HCT116 (cell line): ENCODE measurements around the gene LRRFIP2. TPM values are rescaled to one million over a fixed set of nuclear protein-coding genes. Genes with fewer than 3 reads are reported as not detected.

Source experiments
- ATAC-seq: fragments of 200-7000 bp; cut with Tn5 transposase; 2 replicates; pipeline ENCODE4 v1.9.1; 2020; ENCODE audit warnings: mild to moderate bottlenecking, moderate library complexity
- BruUV-seq: library from RNA; stranded (reverse); fragments of 400-500 nt; replicated peaks from 2 replicates; lab custom pipeline; 2021; lab: Mats Ljungman, UMichigan
- CTCF ChIA-PET: fragments of 300-600 bp; sonication (Branson Sonifier 250); formaldehyde crosslinking; loops from one replicate; lab custom pipeline; 2021; ENCODE audit warnings: antibody characterized with exemption; lab: Charles Lee
- POLR2A ChIA-PET: fragments of 300-600, 350-600 bp; sonication (Branson Sonifier 250); formaldehyde crosslinking; loops from one replicate; lab custom pipeline; 2021; ENCODE audit warnings: antibody characterized with exemption; lab: Charles Lee
- RAD21 ChIA-PET, 2 experiments: fragments of 300-600 bp; sonication (Branson Sonifier 250); formaldehyde crosslinking; loops; one replicate each; lab custom pipeline; 2023; ENCODE audit warnings: low total read pairs in 2 of 2; ENCODE audit not compliant: uncharacterized antibody in 2 of 2, unreplicated experiment in 2 of 2, low non-redundant PET in 1 of 2; lab: Charles Lee
- DNase-seq: peaks from one replicate; pipeline ENCODE4 v3.0.0-alpha.2; 2010; ENCODE audit warnings: low read depth, low spot score
- H2AFZ ChIP-seq: fragments of 200-600 bp; shearing (Covaris generic), sonication (generic); 2 replicates; pipeline ENCODE4 v1.6.1; 2017; ENCODE audit warnings: low read depth, mixed run types, mixed read lengths, antibody characterized with exemption, low read length; ENCODE audit not compliant: poor library complexity, severe bottlenecking
- H3K27ac ChIP-seq: 2 replicates; pipeline ENCODE4 v1.5.1; 2012; ENCODE audit warnings: low read depth, low read length
- H3K27me3 ChIP-seq: fragments of 200-600 bp; sonication (generic); 2 replicates; pipeline ENCODE4 v1.6.1; 2016; ENCODE audit warnings: mixed run types, low read length, mixed read lengths; ENCODE audit not compliant: insufficient read depth
- H3K36me3 ChIP-seq, 2 experiments: fragments of 200-500 bp in 1 of 2; fragments of 200-600 bp in 1 of 2; sonication (Bioruptor generic) in 1 of 2; sonication (generic) in 1 of 2; 2 replicates each; pipeline versions ENCODE4 v1.5.1 to v1.6.1; 2014 to 2016; ENCODE audit warnings: low read length in 2 of 2, inconsistent platforms in 1 of 2, mixed read lengths in 1 of 2, mixed run types in 1 of 2; ENCODE audit not compliant: insufficient read depth in 2 of 2, control insufficient read depth in 1 of 2
- H3K4me1 ChIP-seq, 2 experiments: fragments of 200-600 bp in 1 of 2; sonication (generic) in 1 of 2; 2 replicates each; pipeline versions ENCODE4 v1.5.1 to v1.6.1; 2012 to 2017; ENCODE audit warnings: low read length in 2 of 2, inconsistent platforms in 1 of 2, mild to moderate bottlenecking in 1 of 2, mixed read lengths in 1 of 2, mixed run types in 1 of 2, moderate library complexity in 1 of 2; ENCODE audit not compliant: insufficient read depth in 2 of 2, control insufficient read depth in 1 of 2
- H3K4me2 ChIP-seq: fragments of 200-600 bp; sonication (generic); 2 replicates; pipeline ENCODE4 v1.6.1; 2017; ENCODE audit warnings: mixed run types, low read length, mixed read lengths
- H3K4me3 ChIP-seq, 2 experiments: fragments of 200-600 bp in 1 of 2; sonication (generic) in 1 of 2; replicated peaks in 1 of 2; 2 replicates each; pipeline ENCODE4 v1.5.1; 2011 to 2016; ENCODE audit warnings: low read length in 2 of 2, control low read depth in 1 of 2, low read depth in 1 of 2, mild to moderate bottlenecking in 1 of 2, mixed read lengths in 1 of 2, mixed run types in 1 of 2
- H3K79me2 ChIP-seq: fragments of 200-600 bp; sonication (generic); 2 replicates; pipeline ENCODE4 v1.6.1; 2017; ENCODE audit warnings: mild to moderate bottlenecking, mixed run types, low read length, moderate library complexity, mixed read lengths; ENCODE audit not compliant: insufficient read depth
- H3K9ac ChIP-seq: fragments of 200-600 bp; sonication (generic); 2 replicates; pipeline ENCODE4 v1.6.1; 2016; ENCODE audit warnings: low read length, mixed read lengths
- H3K9me2 ChIP-seq: fragments of 200-600 bp; sonication (generic), shearing (Covaris generic); 2 replicates; pipeline ENCODE4 v1.6.1; 2017; ENCODE audit warnings: mixed run types, mild to moderate bottlenecking, moderate library complexity; ENCODE audit not compliant: insufficient read depth
- H3K9me3 ChIP-seq, 2 experiments: fragments of 200-500 bp in 1 of 2; fragments of 200-600 bp in 1 of 2; sonication (Bioruptor generic) in 1 of 2; sonication (generic) in 1 of 2; 2 replicates each; pipeline ENCODE4 v1.6.1; 2014 to 2017; ENCODE audit warnings: low read length in 2 of 2, mixed read lengths in 2 of 2, inconsistent platforms in 1 of 2, low read depth in 1 of 2, mild to moderate bottlenecking in 1 of 2, mixed run types in 1 of 2, moderate library complexity in 1 of 2; ENCODE audit not compliant: control insufficient read depth in 1 of 2, insufficient read depth in 1 of 2
- H4K20me1 ChIP-seq: fragments of 200-600 bp; sonication (generic), shearing (Covaris generic); 2 replicates; pipeline ENCODE4 v1.6.1; 2017; ENCODE audit warnings: mixed run types, mild to moderate bottlenecking, moderate library complexity; ENCODE audit not compliant: insufficient read depth
- CEBPB ChIP-seq: IDR thresholded peaks from 2 replicates; pipeline ENCODE4 v1.6.1; 2012; ENCODE audit warnings: low read depth
- ELF1 ChIP-seq: IDR thresholded peaks from 2 replicates; pipeline ENCODE4 v1.6.1; 2012; ENCODE audit warnings: low read depth, borderline replicate concordance
- FOSL1 ChIP-seq: IDR thresholded peaks from 2 replicates; pipeline ENCODE4 v1.6.1; 2012; ENCODE audit warnings: low read depth
- JUND ChIP-seq: IDR thresholded peaks from 2 replicates; pipeline ENCODE4 v1.6.1; 2012
- POLR2A ChIP-seq: IDR thresholded peaks from 2 replicates; pipeline ENCODE4 v1.7.0; 2011; ENCODE audit warnings: borderline replicate concordance; ENCODE audit not compliant: insufficient read depth, insufficient read length; ENCODE audit errors: extremely low read depth
- RAD21 ChIP-seq: IDR thresholded peaks from 2 replicates; pipeline ENCODE4 v1.6.1; 2012; ENCODE audit warnings: low read depth, mild to moderate bottlenecking
- SIN3A ChIP-seq: IDR thresholded peaks from 2 replicates; pipeline ENCODE4 v1.6.1; 2012; ENCODE audit warnings: low read depth
- TCF7L2 ChIP-seq: IDR thresholded peaks from 2 replicates; pipeline ENCODE4 v1.7.0; 2011; ENCODE audit warnings: borderline replicate concordance, inconsistent platforms; ENCODE audit not compliant: insufficient read depth, insufficient read length; ENCODE audit errors: extremely low read depth
- ZNF274 ChIP-seq: fragments of 200-500 bp; sonication (Bioruptor generic); IDR thresholded peaks from 2 replicates; pipeline ENCODE4 v1.6.1; 2014; ENCODE audit warnings: mild to moderate bottlenecking, low read depth, low read length, inconsistent platforms
- intact Hi-C: fragments of 100-400 bp; cut with micrococcal nuclease; formaldehyde crosslinking; loops from 2 replicates; pipeline ENCODE4 v1.10.0; 2022
- total RNA-seq: library from RNA; stranded (reverse); gene quantifications from one replicate; pipeline ENCODE4 v1.2.1, GENCODE V29; 2021; ENCODE audit not compliant: unreplicated experiment
- TF ChIP-seq, protein P1 (sequence below): IDR thresholded peaks from 2 replicates; pipeline ENCODE4 v1.6.1; 2012; ENCODE audit warnings: low read depth
- TF ChIP-seq, protein P2 (sequence below), 3 experiments: fragments of 200-600 bp in 1 of 3; sonication (generic) in 1 of 3; IDR thresholded peaks in 2 of 3; conservative IDR thresholded peaks in 1 of 3; 2 replicates each; pipeline ENCODE4 v1.5.1; 2012 to 2017; ENCODE audit warnings: low read depth in 2 of 3, low read length in 2 of 3, antibody characterized with exemption in 1 of 3, borderline replicate concordance in 1 of 3, control low read depth in 1 of 3, mild to moderate bottlenecking in 1 of 3, mixed read lengths in 1 of 3, mixed run types in 1 of 3, moderate library complexity in 1 of 3; ENCODE audit not compliant: insufficient read depth in 1 of 3
- TF ChIP-seq, protein P3 (sequence below): IDR thresholded peaks from 2 replicates; pipeline ENCODE4 v1.6.1; 2012

Gene LRRFIP2
- total RNA-seq, 1 experiment from 2014 or later, result 27.0 TPM

DNA sequence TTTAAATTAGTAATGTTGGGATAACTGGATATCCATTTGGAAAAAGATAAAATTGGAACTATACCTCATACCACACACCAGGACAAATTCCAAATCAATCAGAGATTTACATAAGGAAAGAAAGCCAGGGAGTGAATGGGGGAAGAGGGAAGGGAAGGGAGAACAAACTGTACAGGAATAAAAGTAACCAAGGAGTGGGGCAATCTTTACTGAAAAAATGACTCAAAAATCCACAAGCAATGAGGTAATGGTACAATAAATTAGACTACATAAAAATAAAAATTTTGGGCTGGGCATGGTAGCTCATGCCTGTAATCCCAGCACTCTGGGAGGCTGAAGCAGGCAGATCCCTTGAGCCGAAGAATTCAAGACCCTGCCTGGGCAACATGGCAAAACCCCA lies 98.4 kb downstream of the LRRFIP2 start (continued):
- TF ChIP-seq CEBPB, result no peak
- TF ChIP-seq RAD21, result no peak
- TF ChIP-seq FOSL1, result no peak

DNA sequence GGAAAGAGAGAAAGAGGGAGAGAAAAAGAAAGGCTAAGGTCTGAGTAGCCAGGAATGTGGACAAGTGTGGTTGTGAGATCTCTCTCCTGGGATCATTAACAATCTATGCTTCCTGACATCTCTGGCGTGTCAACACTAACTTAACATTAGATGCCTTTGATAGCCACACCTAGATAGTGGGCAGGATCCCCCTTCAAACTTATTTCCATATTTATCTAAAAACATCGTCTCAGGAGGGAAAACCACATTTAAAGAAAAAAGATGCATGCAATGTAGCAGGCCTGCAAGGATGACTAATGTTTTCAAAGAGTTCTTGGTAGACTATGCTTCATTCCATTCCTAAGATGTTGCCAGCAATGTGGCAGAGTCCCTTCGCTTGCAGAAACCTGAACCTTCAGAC lies 100.2 kb downstream of the LRRFIP2 start:
- Histone ChIP-seq H3K27ac (no peak overlapping the region), H3K36me3 (peaks cover 0 to under 1% of the 10 kb centered on the region in 2 experiments; a peak in 1 of 4 replicates), H3K4me1 (no peaks in the 10 kb centered on the region), H2AFZ (no peak overlapping the region), H4K20me1 (no peaks in the 10 kb centered on the region), H3K27me3 (no peaks in the 10 kb centered on the region), H3K4me2 (no peak overlapping the region), H3K9me3 (no peaks in the 10 kb centered on the region), H3K79me2 (no peaks in the 10 kb centered on the region), H3K9ac (no peak overlapping the region), H3K9me2 (no peaks in the 10 kb centered on the region), H3K4me3 (no peak overlapping the region)
- no TSS peak for BruUV-seq
- no peak for ATAC-seq
- intact Hi-C loops, result no loop called here
- TF ChIP-seq, protein P1, sequence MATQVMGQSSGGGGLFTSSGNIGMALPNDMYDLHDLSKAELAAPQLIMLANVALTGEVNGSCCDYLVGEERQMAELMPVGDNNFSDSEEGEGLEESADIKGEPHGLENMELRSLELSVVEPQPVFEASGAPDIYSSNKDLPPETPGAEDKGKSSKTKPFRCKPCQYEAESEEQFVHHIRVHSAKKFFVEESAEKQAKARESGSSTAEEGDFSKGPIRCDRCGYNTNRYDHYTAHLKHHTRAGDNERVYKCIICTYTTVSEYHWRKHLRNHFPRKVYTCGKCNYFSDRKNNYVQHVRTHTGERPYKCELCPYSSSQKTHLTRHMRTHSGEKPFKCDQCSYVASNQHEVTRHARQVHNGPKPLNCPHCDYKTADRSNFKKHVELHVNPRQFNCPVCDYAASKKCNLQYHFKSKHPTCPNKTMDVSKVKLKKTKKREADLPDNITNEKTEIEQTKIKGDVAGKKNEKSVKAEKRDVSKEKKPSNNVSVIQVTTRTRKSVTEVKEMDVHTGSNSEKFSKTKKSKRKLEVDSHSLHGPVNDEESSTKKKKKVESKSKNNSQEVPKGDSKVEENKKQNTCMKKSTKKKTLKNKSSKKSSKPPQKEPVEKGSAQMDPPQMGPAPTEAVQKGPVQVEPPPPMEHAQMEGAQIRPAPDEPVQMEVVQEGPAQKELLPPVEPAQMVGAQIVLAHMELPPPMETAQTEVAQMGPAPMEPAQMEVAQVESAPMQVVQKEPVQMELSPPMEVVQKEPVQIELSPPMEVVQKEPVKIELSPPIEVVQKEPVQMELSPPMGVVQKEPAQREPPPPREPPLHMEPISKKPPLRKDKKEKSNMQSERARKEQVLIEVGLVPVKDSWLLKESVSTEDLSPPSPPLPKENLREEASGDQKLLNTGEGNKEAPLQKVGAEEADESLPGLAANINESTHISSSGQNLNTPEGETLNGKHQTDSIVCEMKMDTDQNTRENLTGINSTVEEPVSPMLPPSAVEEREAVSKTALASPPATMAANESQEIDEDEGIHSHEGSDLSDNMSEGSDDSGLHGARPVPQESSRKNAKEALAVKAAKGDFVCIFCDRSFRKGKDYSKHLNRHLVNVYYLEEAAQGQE, result no peak
- TF ChIP-seq TCF7L2 (no peak), SIN3A (no peak), POLR2A (no peak), CEBPB (no peak), ZNF274 (no peak), JUND (no peak), ELF1 (no peak)
- TF ChIP-seq, protein P2, sequence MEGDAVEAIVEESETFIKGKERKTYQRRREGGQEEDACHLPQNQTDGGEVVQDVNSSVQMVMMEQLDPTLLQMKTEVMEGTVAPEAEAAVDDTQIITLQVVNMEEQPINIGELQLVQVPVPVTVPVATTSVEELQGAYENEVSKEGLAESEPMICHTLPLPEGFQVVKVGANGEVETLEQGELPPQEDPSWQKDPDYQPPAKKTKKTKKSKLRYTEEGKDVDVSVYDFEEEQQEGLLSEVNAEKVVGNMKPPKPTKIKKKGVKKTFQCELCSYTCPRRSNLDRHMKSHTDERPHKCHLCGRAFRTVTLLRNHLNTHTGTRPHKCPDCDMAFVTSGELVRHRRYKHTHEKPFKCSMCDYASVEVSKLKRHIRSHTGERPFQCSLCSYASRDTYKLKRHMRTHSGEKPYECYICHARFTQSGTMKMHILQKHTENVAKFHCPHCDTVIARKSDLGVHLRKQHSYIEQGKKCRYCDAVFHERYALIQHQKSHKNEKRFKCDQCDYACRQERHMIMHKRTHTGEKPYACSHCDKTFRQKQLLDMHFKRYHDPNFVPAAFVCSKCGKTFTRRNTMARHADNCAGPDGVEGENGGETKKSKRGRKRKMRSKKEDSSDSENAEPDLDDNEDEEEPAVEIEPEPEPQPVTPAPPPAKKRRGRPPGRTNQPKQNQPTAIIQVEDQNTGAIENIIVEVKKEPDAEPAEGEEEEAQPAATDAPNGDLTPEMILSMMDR (IDR thresholded peaks at IDR 0.05 in 2 of 3, conservative IDR thresholded peaks at IDR 0.05 in 1 of 3; ENCODE audit: borderline replicate concordance in 1 of 3, insufficient read depth in 1 of 3, low read depth in 2 of 3, low read length in 2 of 3), result no peak
- TF ChIP-seq, protein P3, sequence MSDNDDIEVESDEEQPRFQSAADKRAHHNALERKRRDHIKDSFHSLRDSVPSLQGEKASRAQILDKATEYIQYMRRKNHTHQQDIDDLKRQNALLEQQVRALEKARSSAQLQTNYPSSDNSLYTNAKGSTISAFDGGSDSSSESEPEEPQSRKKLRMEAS, result no peak
- no peak for DNase-seq
- ChIA-PET RAD21 (no interaction called here), POLR2A (no interaction called here), CTCF (no interaction called here)
